ENCODE results near the gene HSPA2.
"Not testable (repeated sequence)": the region's sequence is repeated elsewhere in the genome, so short reads cannot be mapped to it uniquely, and the experiment has no call there.

The HSPA2 gene

GRCh38 chr14:64513271-64513670 lies 27.3 kb upstream of the HSPA2 start:
- Histone ChIP-seq H3K4me1 (ENCODE audit: control insufficient read depth in 5 of 5, insufficient read depth in 5 of 5, low read length in 5 of 5) (peaks cover 0 to 27% (median 20%) of the 10 kb centered on the region in 5 donors), H3K9me3 (ENCODE audit: control insufficient read depth in 5 of 5, low read length in 5 of 5) (no peaks in the 10 kb centered on the region), H3K9ac (ENCODE audit: low read length in 5 of 5) (no peak overlapping the region), H3K27me3 (ENCODE audit: control insufficient read depth in 5 of 5, insufficient read depth in 4 of 5, low read length in 5 of 5) (no peaks in the 10 kb centered on the region), H3K4me3 (ENCODE audit: low read depth in 1 of 5, low read length in 5 of 5) (no peak overlapping the region), H3K27ac (ENCODE audit: low read depth, low read length) (no peak overlapping the region), H3K36me3 (ENCODE audit: control insufficient read depth in 5 of 5, insufficient read depth in 5 of 5, low read length in 5 of 5) (no peaks in the 10 kb centered on the region)

DNA sequence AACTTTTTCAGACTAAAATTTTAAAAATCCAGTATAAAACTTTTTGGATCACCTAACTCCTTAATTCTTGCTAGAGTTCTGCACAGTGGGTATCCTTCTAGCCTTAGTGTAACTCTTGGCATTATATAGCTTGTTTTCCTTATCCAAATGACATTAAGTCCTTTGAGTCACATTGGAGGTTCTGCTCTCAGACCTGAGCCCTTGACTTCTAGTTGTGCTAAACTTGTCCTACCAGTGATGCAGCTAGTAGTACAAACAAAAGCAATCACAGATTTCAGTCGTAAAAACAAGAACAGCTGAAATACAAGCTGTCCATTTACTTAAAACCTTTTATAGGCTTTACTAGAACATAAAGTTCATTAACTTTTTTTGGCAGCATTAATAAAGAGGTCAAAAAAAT lies 25.5 kb upstream of the HSPA2 start:
- Histone ChIP-seq H3K27ac (ENCODE audit: low read depth, low read length) (no peak overlapping the region), H3K36me3 (ENCODE audit: control insufficient read depth in 5 of 5, insufficient read depth in 5 of 5, low read length in 5 of 5) (no peaks in the 10 kb centered on the region), H3K27me3 (ENCODE audit: control insufficient read depth in 5 of 5, insufficient read depth in 4 of 5, low read length in 5 of 5) (no peaks in the 10 kb centered on the region), H3K4me3 (ENCODE audit: low read depth in 1 of 5, low read length in 5 of 5) (no peak overlapping the region), H3K9me3 (ENCODE audit: control insufficient read depth in 5 of 5, low read length in 5 of 5) (no peaks in the 10 kb centered on the region), H3K4me1 (ENCODE audit: control insufficient read depth in 5 of 5, insufficient read depth in 5 of 5, low read length in 5 of 5) (peaks cover 0 to 25% (median 20%) of the 10 kb centered on the region in 5 donors), H3K9ac (ENCODE audit: low read length in 5 of 5) (no peak overlapping the region)

DNA sequence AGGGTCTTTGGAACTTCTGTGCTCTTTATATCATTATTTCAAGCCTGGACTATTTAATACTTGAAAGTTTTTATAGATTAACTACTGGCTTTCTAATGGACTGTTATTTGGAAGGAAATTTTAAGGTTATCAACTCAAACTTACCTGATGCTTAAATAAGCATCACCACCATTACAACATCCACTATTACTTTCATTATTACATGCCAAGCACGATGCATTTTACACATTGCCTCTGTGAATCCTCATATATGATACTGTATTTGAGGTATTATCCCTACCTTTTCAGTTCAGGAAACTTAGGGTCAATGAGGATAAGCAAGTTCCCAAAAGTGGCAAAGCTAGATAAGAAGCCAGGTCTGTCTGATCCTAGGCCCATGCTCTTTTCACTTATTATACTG lies 23.6 kb upstream of the HSPA2 start:
- no peak overlapping the region for H3K27ac ChIP-seq (ENCODE audit: low read depth, low read length)
- no peak overlapping the region for H3K4me3 ChIP-seq (ENCODE audit: low read depth in 1 of 5, low read length in 5 of 5)

GRCh38 chr14:64517667-64518066 lies 22.9 kb upstream of the HSPA2 start:
- H3K36me3 ChIP-seq (ENCODE audit: control insufficient read depth in 5 of 5, insufficient read depth in 5 of 5, low read length in 5 of 5): peaks cover 7 to 14% (median 13%) of the 10 kb centered on the region in 5 donors
- H3K27me3 ChIP-seq (ENCODE audit: control insufficient read depth in 5 of 5, insufficient read depth in 4 of 5, low read length in 5 of 5); H3K4me1 ChIP-seq (ENCODE audit: control insufficient read depth in 5 of 5, insufficient read depth in 5 of 5, low read length in 5 of 5): not testable (repeated sequence)

More for the DNA sequence above, 23.6 kb upstream of the HSPA2 start:
- H3K9me3 ChIP-seq (ENCODE audit: control insufficient read depth in 5 of 5, low read length in 5 of 5): no peaks in the 10 kb centered on the region
- no peaks in the 10 kb centered on the region for H3K27me3 ChIP-seq (ENCODE audit: control insufficient read depth in 5 of 5, insufficient read depth in 4 of 5, low read length in 5 of 5)
- H3K36me3 ChIP-seq (ENCODE audit: control insufficient read depth in 5 of 5, insufficient read depth in 5 of 5, low read length in 5 of 5): peaks cover under 1 to 7% (median 6%) of the 10 kb centered on the region in 5 donors
- peaks cover 0 to 7% (median 7%) of the 10 kb centered on the region in 5 donors for H3K4me1 ChIP-seq (ENCODE audit: control insufficient read depth in 5 of 5, insufficient read depth in 5 of 5, low read length in 5 of 5)
- H3K9ac ChIP-seq (ENCODE audit: low read length in 5 of 5): no peak overlapping the region

DNA sequence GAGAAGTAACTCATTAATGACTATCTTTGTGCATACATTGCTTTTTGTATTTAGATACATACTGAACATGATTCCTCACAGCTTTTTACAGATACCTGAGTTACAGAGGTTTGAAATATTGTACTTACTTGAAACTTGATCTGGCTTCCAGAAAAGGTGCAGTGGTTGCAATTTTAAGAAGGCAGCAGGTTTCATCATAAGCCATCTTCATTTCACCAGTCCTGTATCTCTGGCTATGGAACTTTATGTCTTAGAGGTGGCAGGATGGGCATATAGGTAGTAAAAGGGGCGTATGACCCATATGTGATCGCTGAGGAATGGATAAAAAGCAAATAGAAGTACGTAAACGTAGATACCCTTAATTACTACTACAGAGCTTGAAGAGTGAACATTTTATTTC lies 22.3 kb upstream of the HSPA2 start:
- Histone ChIP-seq H3K9me3 (ENCODE audit: control insufficient read depth in 5 of 5, low read length in 5 of 5) (no peaks in the 10 kb centered on the region), H3K9ac (ENCODE audit: low read length in 5 of 5) (no peak overlapping the region), H3K27me3 (ENCODE audit: control insufficient read depth in 5 of 5, insufficient read depth in 4 of 5, low read length in 5 of 5) (no peaks in the 10 kb centered on the region), H3K27ac (ENCODE audit: low read depth, low read length) (no peak overlapping the region), H3K4me1 (ENCODE audit: control insufficient read depth in 5 of 5, insufficient read depth in 5 of 5, low read length in 5 of 5) (peaks cover 0 to 4% (median 0%) of the 10 kb centered on the region in 5 donors), H3K36me3 (ENCODE audit: control insufficient read depth in 5 of 5, insufficient read depth in 5 of 5, low read length in 5 of 5) (peaks cover 12 to 19% (median 18%) of the 10 kb centered on the region in 5 donors), H3K4me3 (ENCODE audit: low read depth in 1 of 5, low read length in 5 of 5) (no peak overlapping the region)

More at GRCh38 chr14:64517667-64518066, 22.9 kb upstream of the HSPA2 start:
- not testable (repeated sequence) for H3K4me3 ChIP-seq (ENCODE audit: low read depth in 1 of 5, low read length in 5 of 5); H3K9me3 ChIP-seq (ENCODE audit: control insufficient read depth in 5 of 5, low read length in 5 of 5); H3K27ac ChIP-seq (ENCODE audit: low read depth, low read length); H3K9ac ChIP-seq (ENCODE audit: low read length in 5 of 5)

- Histone ChIP-seq H3K4me1 (ENCODE audit: control insufficient read depth in 5 of 5, insufficient read depth in 5 of 5, low read length in 5 of 5) (peaks cover 0 to 4% (median 0%) of the 10 kb centered on the region in 5 donors), H3K36me3 (ENCODE audit: control insufficient read depth in 5 of 5, insufficient read depth in 5 of 5, low read length in 5 of 5) (peaks cover 14 to 22% (median 21%) of the 10 kb centered on the region in 5 donors), H3K27ac (ENCODE audit: low read depth, low read length) (no peak overlapping the region)
Observed at GRCh38 chr14:64520699-64521098, 19.8 kb upstream of the HSPA2 start.

DNA sequence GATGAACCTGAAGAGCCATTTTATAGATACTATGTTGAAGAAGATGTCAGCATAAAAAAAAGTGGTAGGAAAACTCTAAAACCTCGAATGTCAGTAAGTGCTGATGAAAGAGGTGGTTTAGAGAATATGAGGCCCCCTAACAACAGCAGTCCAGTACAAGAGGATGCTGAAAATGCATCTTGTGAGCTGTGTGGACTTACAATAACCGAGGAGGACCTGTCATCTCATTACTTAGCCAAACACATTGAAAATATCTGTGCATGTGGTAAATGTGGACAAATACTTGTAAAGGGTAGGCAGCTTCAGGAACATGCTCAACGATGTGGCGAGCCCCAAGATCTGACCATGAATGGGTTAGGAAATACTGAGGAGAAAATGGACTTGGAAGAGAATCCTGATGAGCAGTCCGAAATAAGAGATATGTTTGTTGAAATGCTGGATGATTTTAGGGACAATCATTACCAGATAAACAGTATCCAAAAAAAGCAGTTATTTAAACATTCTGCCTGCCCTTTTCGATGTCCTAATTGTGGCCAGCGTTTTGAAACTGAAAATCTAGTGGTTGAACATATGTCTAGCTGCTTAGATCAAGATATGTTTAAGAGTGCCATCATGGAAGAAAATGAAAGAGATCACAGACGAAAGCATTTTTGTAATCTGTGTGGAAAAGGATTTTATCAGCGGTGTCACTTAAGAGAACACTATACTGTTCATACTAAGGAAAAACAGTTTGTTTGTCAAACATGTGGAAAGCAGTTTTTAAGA lies 17.8 kb upstream of the HSPA2 start:
- Histone ChIP-seq H3K36me3 (ENCODE audit: control insufficient read depth in 5 of 5, insufficient read depth in 5 of 5, low read length in 5 of 5) (peaks cover 14 to 24% (median 23%) of the 10 kb centered on the region in 5 donors), H3K9me3 (ENCODE audit: control insufficient read depth in 5 of 5, low read length in 5 of 5) (no peaks in the 10 kb centered on the region), H3K4me3 (ENCODE audit: low read depth in 1 of 5, low read length in 5 of 5) (no peak overlapping the region), H3K27me3 (ENCODE audit: control insufficient read depth in 5 of 5, insufficient read depth in 4 of 5, low read length in 5 of 5) (no peaks in the 10 kb centered on the region), H3K4me1 (ENCODE audit: control insufficient read depth in 5 of 5, insufficient read depth in 5 of 5, low read length in 5 of 5) (peaks cover 0 to 4% (median 0%) of the 10 kb centered on the region in 5 donors), H3K9ac (ENCODE audit: low read length in 5 of 5) (no peak overlapping the region), H3K27ac (ENCODE audit: low read depth, low read length) (no peak overlapping the region)

More at GRCh38 chr14:64520699-64521098, 19.8 kb upstream of the HSPA2 start:
- Histone ChIP-seq H3K9me3 (ENCODE audit: control insufficient read depth in 5 of 5, low read length in 5 of 5) (no peaks in the 10 kb centered on the region), H3K9ac (ENCODE audit: low read length in 5 of 5) (no peak overlapping the region), H3K27me3 (ENCODE audit: control insufficient read depth in 5 of 5, insufficient read depth in 4 of 5, low read length in 5 of 5) (no peaks in the 10 kb centered on the region), H3K4me3 (ENCODE audit: low read depth in 1 of 5, low read length in 5 of 5) (no peak overlapping the region)

GRCh38 chr14:64525354-64525753 lies 15.2 kb upstream of the HSPA2 start:
- Histone ChIP-seq H3K9ac (ENCODE audit: low read length in 5 of 5) (no peak overlapping the region), H3K27me3 (ENCODE audit: control insufficient read depth in 5 of 5, insufficient read depth in 4 of 5, low read length in 5 of 5) (no peaks in the 10 kb centered on the region), H3K27ac (ENCODE audit: low read depth, low read length) (no peak overlapping the region), H3K9me3 (ENCODE audit: control insufficient read depth in 5 of 5, low read length in 5 of 5) (no peaks in the 10 kb centered on the region), H3K4me3 (ENCODE audit: low read depth in 1 of 5, low read length in 5 of 5) (no peak overlapping the region), H3K4me1 (ENCODE audit: control insufficient read depth in 5 of 5, insufficient read depth in 5 of 5, low read length in 5 of 5) (no peaks in the 10 kb centered on the region), H3K36me3 (ENCODE audit: control insufficient read depth in 5 of 5, insufficient read depth in 5 of 5, low read length in 5 of 5) (peaks cover 14 to 27% (median 24%) of the 10 kb centered on the region in 5 donors)

- no peaks in the 10 kb centered on the region for H3K9me3 ChIP-seq (ENCODE audit: control insufficient read depth in 5 of 5, low read length in 5 of 5)
- no peak overlapping the region for H3K4me3 ChIP-seq (ENCODE audit: low read depth in 1 of 5, low read length in 5 of 5)
- peaks cover 0 to 2% (median 0%) of the 10 kb centered on the region in 5 donors for H3K4me1 ChIP-seq (ENCODE audit: control insufficient read depth in 5 of 5, insufficient read depth in 5 of 5, low read length in 5 of 5)
- H3K27me3 ChIP-seq (ENCODE audit: control insufficient read depth in 5 of 5, insufficient read depth in 4 of 5, low read length in 5 of 5): no peaks in the 10 kb centered on the region
- H3K27ac ChIP-seq (ENCODE audit: low read depth, low read length): no peak overlapping the region
- peaks cover 0 to 4% (median 2%) of the 10 kb centered on the region in 5 donors for H3K36me3 ChIP-seq (ENCODE audit: control insufficient read depth in 5 of 5, insufficient read depth in 5 of 5, low read length in 5 of 5)
- no peak overlapping the region for H3K9ac ChIP-seq (ENCODE audit: low read length in 5 of 5)
Observed at GRCh38 chr14:64531567-64531966, 9.0 kb upstream of the HSPA2 start.

GRCh38 chr14:64536488-64537245 lies 3.9 kb upstream of the HSPA2 start:
- Histone ChIP-seq H3K9me3 (ENCODE audit: control insufficient read depth in 5 of 5, low read length in 5 of 5) (peaks cover 0 to 8% (median 4%) of the 10 kb centered on the region in 5 donors), H3K27me3 (ENCODE audit: control insufficient read depth in 5 of 5, insufficient read depth in 4 of 5, low read length in 5 of 5) (peaks cover 0 to 10% (median under 1%) of the 10 kb centered on the region in 5 donors), H3K4me1 (ENCODE audit: control insufficient read depth in 5 of 5, insufficient read depth in 5 of 5, low read length in 5 of 5) (peaks cover 0 to 24% (median 19%) of the 10 kb centered on the region in 5 donors), H3K9ac (ENCODE audit: low read length in 5 of 5) (no peak overlapping the region), H3K27ac (ENCODE audit: low read depth, low read length) (no peak overlapping the region), H3K4me3 (ENCODE audit: low read depth in 1 of 5, low read length in 5 of 5) (no peak overlapping the region), H3K36me3 (ENCODE audit: control insufficient read depth in 5 of 5, insufficient read depth in 5 of 5, low read length in 5 of 5) (no peaks in the 10 kb centered on the region)
